ENCODE measurements around the gene AMELY.

- no peak for TF ChIP-seq CTCF (IDR thresholded peaks at IDR 0.05)
- TF ChIP-seq EP300 (IDR thresholded peaks at IDR 0.05), result no peak
- no peak for TF ChIP-seq POLR2A (IDR thresholded peaks at IDR 0.05)
- TF ChIP-seq POLR2AphosphoS5 (IDR thresholded peaks at IDR 0.05), result no peak
Measured at GRCh38 chrY:6928265-6928664, 16.7 kb upstream of the AMELY start.

Measured in upper lobe of left lung (tissue), 4 donors.